WTC11 (cell line): ENCODE data around the gene SIPA1L3. TPM values are rescaled to one million over a fixed set of nuclear protein-coding genes. Genes with fewer than 3 reads are reported as not detected.

Experiments used
- ATAC-seq: fragments of 200-7000 bp; cut with Tn5 transposase; 2 replicates; pipeline ENCODE4 v1.10.0; 2021; ENCODE audit warnings: mild to moderate bottlenecking, moderate library complexity
- CTCF ChIA-PET: fragments of 300-600 bp; sonication (Branson Sonifier 250); formaldehyde crosslinking; loops from one replicate; lab custom pipeline; 2021; ENCODE audit warnings: antibody characterized with exemption; lab: Charles Lee
- POLR2A ChIA-PET: fragments of 350-600 bp; sonication (Branson Sonifier 250); formaldehyde crosslinking; loops from one replicate; lab custom pipeline; 2021; ENCODE audit warnings: antibody characterized with exemption; lab: Charles Lee
- DNase-seq: peaks from one replicate; pipeline ENCODE4 v3.0.0; 2021; ENCODE audit warnings: low spot score
- H3K27ac Mint-ChIP-seq: 2 replicates; pipeline ENCODE4 v1.8.0; 2021; ENCODE audit warnings: mixed read lengths
- H3K27me3 Mint-ChIP-seq: 2 replicates; pipeline ENCODE4 v1.8.0; 2021; ENCODE audit warnings: low read depth, mild to moderate bottlenecking, moderate library complexity, mixed read lengths
- H3K36me3 Mint-ChIP-seq: 2 replicates; pipeline ENCODE4 v1.8.0; 2021; ENCODE audit warnings: mixed read lengths
- H3K4me1 Mint-ChIP-seq: 2 replicates; pipeline ENCODE4 v1.8.0; 2022; ENCODE audit warnings: mixed read lengths
- H3K4me3 Mint-ChIP-seq: 2 replicates; pipeline ENCODE4 v1.8.0; 2021; ENCODE audit warnings: mild to moderate bottlenecking, moderate library complexity, mixed read lengths
- H3K9me3 Mint-ChIP-seq: 2 replicates; pipeline ENCODE4 v1.8.0; 2021; ENCODE audit warnings: mixed read lengths
- ATF1 ChIP-seq: sonication (generic); formaldehyde crosslinking; IDR thresholded peaks from 2 replicates; pipeline ENCODE4 v1.8.1; 2023; ENCODE audit warnings: mild to moderate bottlenecking, moderate library complexity, missing genetic modification reagents
- ATF6 ChIP-seq: sonication (generic); formaldehyde crosslinking; IDR thresholded peaks from 2 replicates; pipeline ENCODE4 v1.8.1; 2023; ENCODE audit warnings: mild to moderate bottlenecking, missing genetic modification reagents
- CREM ChIP-seq: sonication (generic); formaldehyde crosslinking; IDR thresholded peaks from 2 replicates; pipeline ENCODE4 v1.8.1; 2022; ENCODE audit warnings: mild to moderate bottlenecking, missing genetic modification reagents, moderate library complexity
- CTCF ChIP-seq: fragments of 200-600 bp; IDR thresholded peaks from 2 replicates; pipeline ENCODE4 v1.8.0; 2022; ENCODE audit warnings: antibody characterized with exemption
- FOXK1 ChIP-seq: sonication (generic); formaldehyde crosslinking; IDR thresholded peaks from 2 replicates; pipeline ENCODE4 v1.8.0; 2022; ENCODE audit warnings: mild to moderate bottlenecking, moderate library complexity, missing genetic modification reagents
- FOXP1 ChIP-seq: sonication (generic); formaldehyde crosslinking; IDR thresholded peaks from 2 replicates; pipeline ENCODE4 v1.8.0; 2022; ENCODE audit warnings: missing genetic modification reagents, mild to moderate bottlenecking, moderate library complexity, borderline replicate concordance
- GABPB1 ChIP-seq: sonication (generic); formaldehyde crosslinking; IDR thresholded peaks from 2 replicates; pipeline ENCODE4 v1.8.1; 2023; ENCODE audit warnings: mild to moderate bottlenecking, missing genetic modification reagents
- IRF1 ChIP-seq: sonication (generic); formaldehyde crosslinking; IDR thresholded peaks from 2 replicates; pipeline ENCODE4 v1.8.0; 2023; ENCODE audit warnings: missing genetic modification reagents
- JAZF1 ChIP-seq: fragments of 250-450 bp; sonication (Bioruptor Pico); IDR thresholded peaks from 2 replicates; pipeline ENCODE4 v1.9.0; 2021; ENCODE audit warnings: moderate library complexity, mild to moderate bottlenecking, inconsistent platforms
- MAX ChIP-seq: sonication (generic); formaldehyde crosslinking; IDR thresholded peaks from 2 replicates; pipeline ENCODE4 v1.8.0; 2022; ENCODE audit warnings: mild to moderate bottlenecking, missing genetic modification reagents
- SOX15 ChIP-seq: fragments of 250-450 bp; sonication (Bioruptor Pico); IDR thresholded peaks from 2 replicates; pipeline ENCODE4 v1.9.0; 2021; ENCODE audit warnings: mild to moderate bottlenecking
- TCF7 ChIP-seq: sonication (generic); formaldehyde crosslinking; IDR thresholded peaks from 2 replicates; pipeline ENCODE4 v1.8.0; 2022; ENCODE audit warnings: mild to moderate bottlenecking, low read depth, missing genetic modification reagents, moderate library complexity
- ZNF317 ChIP-seq: sonication (generic); formaldehyde crosslinking; IDR thresholded peaks from 2 replicates; pipeline ENCODE4 v1.8.1; 2023; ENCODE audit warnings: low read depth, mild to moderate bottlenecking, moderate library complexity, missing genetic modification reagents, borderline replicate concordance
- ZNF512 ChIP-seq: sonication (generic); formaldehyde crosslinking; IDR thresholded peaks from 2 replicates; pipeline ENCODE4 v1.8.1; 2022; ENCODE audit warnings: missing genetic modification reagents, borderline replicate concordance
- ZNF532 ChIP-seq: fragments of 250-450 bp; sonication (Bioruptor Pico); IDR thresholded peaks from 2 replicates; pipeline ENCODE4 v1.9.0; 2021; ENCODE audit warnings: mild to moderate bottlenecking, borderline replicate concordance
- ZSCAN18 ChIP-seq: fragments of 250-450 bp; sonication (Bioruptor Pico); IDR thresholded peaks from 2 replicates; pipeline ENCODE4 v2.1.2; 2022; ENCODE audit warnings: mild to moderate bottlenecking, moderate library complexity
- total RNA-seq: library from RNA; stranded (reverse); gene quantifications from 3 replicates; pipeline ENCODE4 v1.2.3, GENCODE V29; 2021

SIPA1L3 gene
- total RNA-seq, 1 experiment from 2014 or later: 41.5 TPM

GRCh38 chr19:38082256-38083118, 175.5 kb downstream of the SIPA1L3 start:
- no peak for DNase-seq
- ATAC-seq: no peak
- Mint-ChIP-seq H3K4me1 (peaks cover 20% of the 10 kb centered on the region), H3K9me3 (no peaks in the 10 kb centered on the region), H3K4me3 (no peak overlapping the region), H3K36me3 (peaks cover 4% of the 10 kb centered on the region; the same call in 1 of the 2 replicates), H3K27ac (no peak overlapping the region; the same call in 1 of the 2 replicates), H3K27me3 (no peaks in the 10 kb centered on the region)
- POLR2A ChIA-PET: interaction anchor here (1.1 kb wide), 1 partner anchor 39 kb away, joined by 3 read pairs; no protein-coding TSS in a partner anchor
- TF ChIP-seq MAX (CRISPR knock-in tag) (no peak), GABPB1 (CRISPR knock-in tag) (no peak), ZNF532 (CRISPR knock-in tag) (no peak), ZNF512 (CRISPR knock-in tag) (no peak), FOXP1 (no peak)
- CTCF ChIA-PET: interaction anchor here (0.5 to 1.5 kb wide), 3 partner anchors 79 to 180 kb away, joined by 3 read pairs; no protein-coding TSS in a partner anchor

GRCh38 chr19:38084196-38084595, 177.2 kb downstream of the SIPA1L3 start:
- ChIA-PET POLR2A (no interaction called here), CTCF (interaction anchor here (0.6 to 1.5 kb wide), 3 partner anchors 130 to 181 kb away, joined by 3 to 4 read pairs (median 3); partner anchors contain the start of gene WDR87)
- ATAC-seq (no peak), DNase-seq (no peak)
- H3K27ac Mint-ChIP-seq: no peak overlapping the region
- no peaks in the 10 kb centered on the region for H3K27me3 Mint-ChIP-seq
- H3K36me3 Mint-ChIP-seq: peaks cover 8% of the 10 kb centered on the region
- H3K4me3 Mint-ChIP-seq: no peak overlapping the region
- no peak for TF ChIP-seq SOX15
- TF ChIP-seq MAX (CRISPR knock-in tag): no peak
- no peak for TF ChIP-seq ATF6 (CRISPR knock-in tag)
- no peak for TF ChIP-seq CREM
- TF ChIP-seq CTCF: no peak
- no peak for TF ChIP-seq TCF7 (CRISPR knock-in tag)
- TF ChIP-seq ZNF317: no peak
- no peak for TF ChIP-seq ZSCAN18 (CRISPR knock-in tag)
- no peak for TF ChIP-seq IRF1
- TF ChIP-seq ATF1 (CRISPR knock-in tag): no peak
- no peak for TF ChIP-seq FOXK1 (CRISPR knock-in tag)
- TF ChIP-seq JAZF1 (CRISPR knock-in tag): no peak
- peaks cover 19% of the 10 kb centered on the region for H3K4me1 Mint-ChIP-seq
- H3K9me3 Mint-ChIP-seq: no peaks in the 10 kb centered on the region
